DND-41 (cell line): ENCODE data around the gene FAM227B.

Experiments used
- CTCF ChIP-seq: IDR thresholded peaks from 2 replicates; pipeline ENCODE4 v1.5.1; 2012; ENCODE audit warnings: borderline replicate concordance, low read length, moderate library complexity, mild to moderate bottlenecking; ENCODE audit not compliant: poor library complexity, severe bottlenecking; ENCODE audit errors: extremely low read depth
- EZH2 ChIP-seq: IDR thresholded peaks from 3 replicates; pipeline ENCODE4 v1.6.1; 2012; ENCODE audit warnings: borderline replicate concordance, low read depth, mild to moderate bottlenecking, moderate library complexity, low read length, inconsistent platforms; ENCODE audit not compliant: severe bottlenecking

DNA sequence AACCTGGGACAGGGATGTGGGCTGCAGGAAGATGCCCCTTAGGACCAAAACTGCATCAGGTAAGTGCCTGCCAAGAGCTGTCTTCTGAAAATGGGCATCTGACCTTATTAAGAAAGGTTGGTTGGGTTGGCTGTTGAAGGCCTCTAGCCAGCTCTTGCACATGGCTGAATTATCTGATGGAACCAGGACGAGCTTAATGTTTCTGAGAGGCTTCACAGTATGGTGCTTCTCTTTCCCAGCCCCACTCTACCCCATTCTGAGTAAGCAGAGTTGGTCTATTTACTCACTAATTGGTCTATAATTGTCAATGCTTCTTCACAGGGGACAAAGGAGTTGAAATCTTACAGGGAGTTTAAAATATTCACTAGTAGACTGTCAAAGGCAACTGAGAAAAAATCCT lies 48.7 kb upstream of the FAM227B start:
- TF ChIP-seq CTCF, result no peak
- TF ChIP-seq EZH2, result no peak
